Measurements from ENCODE around the gene HNRNPA0. TPM values are rescaled to one million over a fixed set of nuclear protein-coding genes. Genes with fewer than 3 reads are reported as not detected.

Gene HNRNPA0
- total RNA-seq, 1 donor from 2014 or later, result 8.6 TPM

GRCh38 chr5:137754961-137755762, 999 bp upstream of the HNRNPA0 start:
- ATAC-seq (peak; percentile 43), DNase-seq (ENCODE audit: low spot score) (no peak)

DNA sequence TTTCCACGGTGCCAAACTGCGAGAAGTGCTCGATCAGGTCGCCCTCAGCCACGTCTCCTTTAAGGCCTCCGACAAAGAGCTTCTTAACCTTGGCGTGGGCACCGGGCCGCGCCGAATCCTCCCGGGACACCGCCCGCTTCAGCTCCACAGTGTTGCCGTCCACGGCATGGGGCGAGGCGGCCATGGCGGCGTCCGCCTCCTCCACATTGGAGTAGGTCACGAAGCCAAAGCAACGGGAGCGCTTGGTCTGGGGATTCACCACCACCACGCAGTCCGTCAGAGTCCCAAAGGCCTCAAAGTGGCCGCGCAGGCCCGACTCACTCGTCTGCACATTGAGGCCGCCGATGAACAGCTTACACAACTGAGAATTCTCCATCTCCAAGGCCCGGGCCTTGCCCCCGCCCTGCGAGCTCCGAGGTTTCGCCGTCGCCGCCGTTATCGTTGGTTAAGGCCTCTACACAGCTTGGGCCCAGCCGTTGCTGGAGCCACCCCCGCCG, 424 bp downstream of the HNRNPA0 start:
- ATAC-seq (peak; percentile 24), DNase-seq (ENCODE audit: low spot score) (no peak)

DNA sequence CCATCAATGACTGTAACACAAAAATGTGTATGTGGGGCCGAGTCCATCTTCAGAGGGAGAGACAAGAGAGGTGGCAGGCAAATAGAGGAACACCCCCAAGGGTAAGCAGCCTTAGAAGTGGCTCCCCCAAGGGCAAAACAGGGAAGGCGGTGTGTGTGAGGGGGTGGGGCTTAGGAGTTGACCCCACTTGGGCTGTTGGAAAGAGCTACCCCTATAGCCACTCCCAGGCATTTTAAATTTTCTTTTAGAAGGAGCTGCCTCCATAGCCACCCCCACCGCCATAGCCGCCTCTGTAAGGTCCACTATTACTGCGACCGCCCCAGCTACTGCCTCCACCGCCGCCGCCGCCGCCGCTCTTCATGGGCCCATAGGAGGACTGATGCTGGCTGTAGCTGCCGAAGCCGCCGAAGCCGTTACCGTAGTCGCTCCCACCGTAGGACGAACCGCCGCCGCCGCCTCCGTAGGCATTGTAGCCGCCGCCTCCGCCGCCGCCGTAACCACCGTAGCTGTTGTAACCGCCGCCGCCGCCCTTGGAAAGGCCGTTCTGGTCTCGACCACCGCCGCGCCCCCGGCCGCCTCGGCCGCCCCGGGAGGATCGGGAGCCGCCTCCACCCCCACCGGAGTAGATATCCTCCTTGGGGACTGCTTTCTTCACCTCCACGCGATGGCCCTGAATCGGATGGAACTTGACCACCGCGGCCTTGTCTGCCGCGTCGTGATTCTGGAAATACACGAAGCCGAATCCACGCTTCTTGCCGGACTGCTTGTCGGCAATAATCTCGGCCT, 1.1 kb downstream of the HNRNPA0 start:
- peak; percentile 61 for DNase-seq (ENCODE audit: low spot score)
- peak; percentile 0 for ATAC-seq

DNA sequence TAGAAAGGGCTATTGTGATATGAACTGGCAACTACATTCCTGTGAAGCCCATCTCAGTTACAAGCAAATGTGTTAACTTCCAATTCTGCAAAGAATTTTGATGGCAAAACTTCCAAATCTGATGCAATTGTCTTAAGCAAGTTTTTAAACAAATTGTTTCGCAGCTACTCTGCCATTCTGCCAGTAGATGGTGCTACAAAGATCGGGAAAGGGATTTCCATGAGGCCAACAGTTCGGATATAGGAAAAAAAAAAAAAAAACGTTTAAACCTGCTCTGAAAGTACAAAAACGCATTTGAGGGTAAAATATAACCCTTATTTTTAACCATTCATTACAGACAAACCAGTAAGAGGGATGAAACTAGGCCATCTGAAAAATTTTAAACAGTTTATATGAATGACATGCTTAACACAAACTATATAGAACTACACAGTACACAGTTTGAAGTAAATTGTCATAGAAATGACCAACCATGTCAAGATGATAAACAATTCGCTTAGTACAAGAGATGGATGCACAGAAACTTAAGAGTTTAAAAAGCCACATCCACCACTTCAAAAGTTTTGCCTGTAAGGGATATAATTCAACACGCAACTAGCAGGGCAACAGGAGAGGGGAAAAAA, 2.2 kb downstream of the HNRNPA0 start:
- ATAC-seq (no peak), DNase-seq (ENCODE audit: low spot score) (no peak)

- ATAC-seq, result no peak
- no peak for DNase-seq (ENCODE audit: low spot score)
Measured at GRCh38 chr5:137750436-137750835, 3.7 kb downstream of the HNRNPA0 start.

DNA sequence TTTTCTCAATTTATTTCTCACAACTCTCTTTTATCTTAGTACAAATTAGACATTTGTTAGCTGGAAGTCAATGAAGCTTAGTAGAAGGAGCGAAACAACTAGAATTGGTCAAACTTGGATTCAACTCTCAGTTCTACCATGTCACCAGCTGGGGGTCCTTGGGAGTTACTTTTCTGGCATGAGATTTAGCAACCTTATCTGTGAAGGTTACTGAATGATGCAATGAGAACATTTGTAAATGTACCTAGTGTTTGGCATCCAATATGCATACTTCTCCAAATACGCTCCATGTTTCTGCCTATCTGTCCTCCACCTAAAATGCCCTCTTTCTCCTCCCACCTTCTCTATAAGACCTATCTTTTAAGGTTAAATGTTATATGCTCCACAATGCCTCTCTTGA, 6.3 kb downstream of the HNRNPA0 start:
- ATAC-seq, result no peak
- no peak for DNase-seq (ENCODE audit: low spot score)

DNA sequence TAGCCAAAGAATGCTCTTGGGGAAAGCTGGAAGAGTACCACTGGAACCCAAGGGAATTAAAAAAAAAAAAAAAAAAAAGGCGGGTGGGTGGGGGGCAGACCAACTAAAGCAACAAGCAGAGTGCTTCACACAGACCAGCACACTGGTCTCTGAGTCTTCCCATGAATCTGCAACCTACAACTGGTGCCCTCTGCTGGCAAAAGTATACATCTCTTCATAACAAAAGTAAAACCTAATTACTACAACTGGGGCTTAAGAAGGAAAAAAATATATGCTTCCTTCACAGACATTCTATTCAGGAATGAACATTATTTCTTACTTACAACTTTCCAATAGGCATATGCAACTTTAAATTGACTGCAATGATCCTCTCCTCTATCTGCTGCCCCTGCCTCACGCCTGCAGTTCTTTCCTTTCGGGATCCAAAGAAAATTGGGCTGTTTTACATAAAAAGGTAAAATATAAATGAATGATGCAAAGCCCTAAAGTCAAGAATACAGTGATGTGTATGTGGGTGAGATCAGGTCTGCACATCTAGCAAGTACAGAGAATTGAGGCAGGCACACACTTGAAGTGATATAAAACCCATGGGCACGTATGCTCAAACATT, 11.0 kb downstream of the HNRNPA0 start:
- peak; percentile 52 for DNase-seq (ENCODE audit: low spot score)

GRCh38 chr5:137741718-137742117, 12.4 kb downstream of the HNRNPA0 start:
- DNase-seq (ENCODE audit: low spot score) (no peak), ATAC-seq (no peak)

More for the DNA sequence above, 11.0 kb downstream of the HNRNPA0 start:
- peak; percentile 95 for ATAC-seq

- DNase-seq (ENCODE audit: low spot score), result no peak
Measured at GRCh38 chr5:137739737-137740136, 14.4 kb downstream of the HNRNPA0 start.

DNA sequence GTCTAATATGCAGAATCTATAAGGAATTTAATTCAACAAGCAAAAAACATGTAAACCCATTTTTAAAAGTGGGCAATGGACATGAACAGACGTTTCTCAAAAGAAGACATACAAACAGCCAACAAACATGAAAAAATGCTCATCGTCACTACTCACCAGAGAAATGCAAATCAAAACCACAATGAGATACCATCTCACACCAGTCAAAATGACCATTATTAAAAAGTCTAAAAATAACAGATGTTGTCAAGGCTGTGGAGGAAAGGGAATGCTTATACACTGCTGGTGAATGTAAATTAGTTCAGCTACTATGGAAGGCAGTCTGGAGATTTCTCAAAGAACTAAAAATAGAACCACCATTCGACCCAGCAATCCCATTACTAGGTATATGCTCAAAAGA, 15.2 kb downstream of the HNRNPA0 start:
- DNase-seq (ENCODE audit: low spot score) (no peak), ATAC-seq (no peak)

More at GRCh38 chr5:137739737-137740136, 14.4 kb downstream of the HNRNPA0 start:
- ATAC-seq, result no peak

DNA sequence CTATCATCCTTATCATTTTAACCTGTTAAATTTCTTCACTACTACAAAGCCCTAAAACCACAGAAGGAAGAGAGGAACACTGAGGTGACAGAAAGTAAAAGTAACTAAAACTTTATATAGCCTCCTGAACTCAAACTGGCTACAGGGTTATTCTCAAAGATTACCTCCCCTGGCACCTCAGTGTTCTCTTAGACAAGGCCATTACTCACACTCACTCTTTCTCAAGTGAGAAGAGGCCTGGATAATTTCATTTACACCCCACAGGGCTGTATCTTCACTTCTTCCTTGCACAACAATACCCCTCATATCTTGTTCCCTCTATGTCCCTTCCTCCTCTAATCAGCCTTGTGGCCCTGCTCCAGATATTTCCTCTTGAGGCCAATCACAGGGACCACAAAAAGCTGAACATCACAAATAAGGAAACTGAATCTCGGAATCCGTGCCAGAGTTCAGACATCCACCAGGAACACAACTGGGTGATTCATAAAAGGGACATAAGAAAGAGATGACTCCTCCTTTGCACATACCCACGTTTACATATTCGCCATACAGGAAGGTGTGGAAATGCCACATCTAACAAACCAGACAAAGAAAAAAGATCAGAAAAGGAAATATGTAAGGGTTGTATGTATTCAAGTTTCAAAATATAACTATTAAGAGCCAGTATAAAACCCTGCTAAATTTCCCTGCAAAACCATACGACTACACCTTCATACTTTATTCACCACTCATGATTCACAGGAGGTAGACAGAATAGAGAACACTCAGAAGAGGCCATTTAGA, 16.6 kb downstream of the HNRNPA0 start:
- no peak for ATAC-seq
- DNase-seq (ENCODE audit: low spot score), result no peak

GRCh38 chr5:137736496-137736895, 17.7 kb downstream of the HNRNPA0 start:
- DNase-seq (ENCODE audit: low spot score) (no peak), ATAC-seq (no peak)

GRCh38 chr5:137735555-137736284, 18.4 kb downstream of the HNRNPA0 start, which contains the start of gene KLHL3:
TSS of gene KLHL3 (minus strand) at chr5:137736089. CDS start at chr5:137735646, 443 bp downstream.
- peak; percentile 82 for ATAC-seq
- DNase-seq (ENCODE audit: low spot score), result peak; percentile 67

GRCh38 chr5:137734962-137735554, 19.1 kb downstream of the HNRNPA0 start:
- peak; percentile 51 for DNase-seq (ENCODE audit: low spot score)
- peak; percentile 54 for ATAC-seq

DNA sequence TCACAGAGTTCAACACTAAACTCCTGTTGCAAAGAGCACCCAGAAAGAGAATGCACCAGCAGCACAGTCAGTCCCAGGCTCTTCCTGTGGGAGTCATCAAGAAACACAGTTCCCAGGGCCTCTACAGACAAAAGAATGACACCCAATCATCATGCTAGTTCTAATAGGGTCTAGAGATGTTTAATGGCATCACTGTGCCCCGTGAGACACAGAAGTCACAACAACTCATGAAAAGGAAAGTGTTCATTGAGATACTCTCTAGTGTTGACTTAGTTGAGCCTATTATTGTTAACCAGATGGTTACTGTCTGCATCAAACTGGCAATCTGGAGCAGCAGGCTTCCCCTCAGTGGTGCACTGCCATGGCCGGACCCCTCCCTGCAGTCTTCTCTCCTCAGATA, 19.8 kb downstream of the HNRNPA0 start:
- no peak for ATAC-seq

GRCh38 chr5:137733922-137734321, 20.2 kb downstream of the HNRNPA0 start:
- peak; percentile 73 for ATAC-seq
- DNase-seq (ENCODE audit: low spot score), result peak; percentile 72

More for the DNA sequence above, 19.8 kb downstream of the HNRNPA0 start:
- no peak for DNase-seq (ENCODE audit: low spot score)

DNA sequence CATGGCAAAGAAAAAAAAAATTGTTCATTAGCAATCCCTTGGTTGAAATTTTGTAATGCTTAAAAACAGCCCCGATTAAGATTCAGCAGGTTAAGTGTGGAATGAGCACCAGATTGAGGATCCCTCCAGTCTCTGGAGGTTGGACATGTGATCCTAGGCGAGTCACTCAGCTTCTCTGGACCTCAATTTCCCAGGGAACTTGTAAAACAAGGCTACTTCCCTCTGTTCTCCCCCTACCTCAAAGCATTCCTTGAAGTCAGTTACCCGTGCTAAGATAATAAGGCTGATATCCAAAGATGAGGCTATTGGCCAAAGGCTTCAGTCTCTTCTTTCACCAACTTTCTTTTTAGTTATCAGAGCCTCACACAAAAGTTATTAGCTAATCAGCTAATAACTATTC, 21.2 kb downstream of the HNRNPA0 start:
- no peak for DNase-seq (ENCODE audit: low spot score)
- no peak for ATAC-seq

- ATAC-seq, result peak; percentile 42
Measured at GRCh38 chr5:137731176-137731575, 23.0 kb downstream of the HNRNPA0 start.

DNA sequence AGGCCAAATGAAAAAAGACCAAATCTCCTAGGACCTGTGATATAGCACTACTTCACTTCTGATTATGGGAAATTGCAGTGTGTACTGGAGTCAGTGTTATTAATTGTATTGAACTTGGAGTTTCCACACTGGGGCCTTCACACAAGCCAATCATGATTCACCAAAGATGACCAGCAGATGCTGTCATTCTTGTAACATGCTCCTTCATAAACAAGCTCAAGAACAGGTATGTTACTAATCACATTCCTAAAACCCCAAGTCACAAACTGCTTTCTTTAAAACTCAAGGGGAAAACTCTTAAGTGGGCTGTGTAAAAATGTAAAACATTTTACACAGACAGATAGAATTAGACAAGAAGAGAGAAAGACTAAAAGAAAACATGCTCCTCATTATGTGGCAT, 23.8 kb downstream of the HNRNPA0 start:
- ATAC-seq (no peak), DNase-seq (ENCODE audit: low spot score) (no peak)

More at GRCh38 chr5:137731176-137731575, 23.0 kb downstream of the HNRNPA0 start:
- DNase-seq (ENCODE audit: low spot score), result no peak

All from left lobe of liver (tissue), 2 donors.